ENCODE data around the gene SHC2.
A peak's percentile ranks its signal among the peaks of the same experiment; 100 is the strongest.
"Not testable (repeated sequence)": the region's sequence is repeated elsewhere in the genome, so short reads cannot be mapped to it uniquely, and the experiment has no call there.

SHC2 gene

GRCh38 chr19:382578-382977 is 78.3 kb downstream of the SHC2 start:
- peak; percentile 83 for TF ChIP-seq SP7 (tag by site-specific recombination; IDR thresholded peaks at IDR 0.05)
- H3K27ac ChIP-seq (ENCODE audit: extremely low read depth, low read depth, low read length); H3K36me3 ChIP-seq (ENCODE audit: control insufficient read depth in 2 of 2, insufficient read depth in 1 of 2, low read length in 2 of 2); H3K4me1 ChIP-seq (ENCODE audit: control insufficient read depth, insufficient read depth, low read length); H3K4me3 ChIP-seq (ENCODE audit: low read depth, low read length); H3K9me3 ChIP-seq (ENCODE audit: control insufficient read depth, insufficient read depth, low read depth, low read length): not testable (repeated sequence)
- CTCF ChIA-PET: interaction anchor here (1.1 to 2.4 kb wide), 2 partner anchors 124 to 128 kb away, joined by 3 to 9 read pairs; no protein-coding TSS in a partner anchor
- POLR2A ChIA-PET: interaction anchor here (0.5 kb wide), 1 partner anchor 36 kb away, joined by 4 read pairs; no protein-coding TSS in a partner anchor

DNA sequence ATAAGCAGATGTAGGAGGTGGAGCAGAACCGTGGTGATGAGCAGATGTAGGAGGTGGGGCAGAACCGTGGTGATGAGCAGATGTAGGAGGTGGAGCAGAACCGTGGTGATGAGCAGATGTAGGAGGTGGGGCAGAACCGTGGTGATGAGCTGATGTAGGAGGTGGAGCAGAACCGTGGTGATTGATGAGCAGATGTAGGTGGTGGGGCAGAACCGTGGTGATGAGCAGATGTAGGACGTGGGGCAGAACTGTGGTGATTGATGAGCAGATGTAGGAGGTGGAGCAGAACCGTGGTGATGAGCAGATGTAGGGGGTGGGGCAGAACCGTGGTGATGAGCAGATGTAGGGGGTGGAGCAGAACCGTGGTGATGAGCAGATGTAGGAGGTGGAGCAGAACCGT is 78.9 kb downstream of the SHC2 start:
- H3K4me1 ChIP-seq (ENCODE audit: control insufficient read depth, insufficient read depth, low read length); H3K27ac ChIP-seq (ENCODE audit: extremely low read depth, low read depth, low read length); H3K4me3 ChIP-seq (ENCODE audit: low read depth, low read length); H3K9me3 ChIP-seq (ENCODE audit: control insufficient read depth, insufficient read depth, low read depth, low read length); H3K36me3 ChIP-seq (ENCODE audit: control insufficient read depth in 2 of 2, insufficient read depth in 1 of 2, low read length in 2 of 2): not testable (repeated sequence)
- TF ChIP-seq ZFHX2 (tag by site-specific recombination; conservative IDR thresholded peaks at IDR 0.05) (peak; percentile 23; the same call in 1 of the 2 replicates), EGR2 (tag by site-specific recombination; IDR thresholded peaks at IDR 0.05; ENCODE audit: low read depth) (peak; percentile 40; the same call in 1 of the 2 replicates)
- ChIA-PET CTCF (interaction anchor here (1.1 kb wide), 1 partner anchor 129 kb away, joined by 3 read pairs; no protein-coding TSS in a partner anchor), POLR2A (interaction anchor here (0.5 kb wide), 1 partner anchor 36 kb away, joined by 4 read pairs; no protein-coding TSS in a partner anchor)

- H3K4me3 ChIP-seq (ENCODE audit: low read depth, low read length); H3K27ac ChIP-seq (ENCODE audit: extremely low read depth, low read depth, low read length); CTCF ChIA-PET; H3K4me1 ChIP-seq (ENCODE audit: control insufficient read depth, insufficient read depth, low read length); H3K9me3 ChIP-seq (ENCODE audit: control insufficient read depth, insufficient read depth, low read depth, low read length); H3K36me3 ChIP-seq (ENCODE audit: control insufficient read depth in 2 of 2, insufficient read depth in 1 of 2, low read length in 2 of 2): not testable (repeated sequence)
- POLR2A ChIA-PET: interaction anchor here (0.6 kb wide), 1 partner anchor 82 kb away, joined by 3 read pairs; no protein-coding TSS in a partner anchor
These were observed 80.1 kb downstream of the SHC2 start for GRCh38 chr19:380618-381219.

DNA sequence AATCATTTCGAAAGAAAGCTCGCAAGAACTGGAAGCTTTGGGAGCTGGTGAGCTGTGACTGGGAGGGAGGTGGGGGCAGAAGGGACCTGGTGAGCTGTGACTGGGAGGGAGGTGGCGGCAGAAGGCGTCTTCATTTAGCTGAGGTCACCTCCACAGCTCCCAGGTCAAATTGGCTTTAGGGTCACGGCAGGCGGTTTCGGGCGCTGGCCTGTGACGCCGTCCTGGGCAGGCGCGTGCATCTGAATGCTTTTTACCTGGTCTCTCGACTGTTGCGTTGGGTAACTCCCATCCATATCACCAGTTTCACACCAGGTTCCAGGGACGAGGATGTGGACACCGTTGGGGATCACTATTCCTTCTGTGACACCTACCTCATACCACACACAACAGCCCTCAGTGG is 81.0 kb downstream of the SHC2 start:
- no peaks in the 10 kb centered on the region for H3K36me3 ChIP-seq (ENCODE audit: control insufficient read depth in 2 of 2, insufficient read depth in 1 of 2, low read length in 2 of 2)
- ChIA-PET CTCF (interaction anchor here (0.6 kb wide), 2 partner anchors 108 to 370 kb away, joined by 4 to 5 read pairs; no protein-coding TSS in a partner anchor), POLR2A (no interaction called here)
- no peaks in the 10 kb centered on the region; the same call in 1 of the 2 replicates for H3K4me1 ChIP-seq (ENCODE audit: control insufficient read depth, insufficient read depth, low read length)
- H3K27ac ChIP-seq (ENCODE audit: extremely low read depth, low read depth, low read length): no peak overlapping the region
- TF ChIP-seq ZNF664 (tag by site-specific recombination; IDR thresholded peaks at IDR 0.05): no peak
- TF ChIP-seq ZNF114 (tag by site-specific recombination; IDR thresholded peaks at IDR 0.05): no peak
- no peak for TF ChIP-seq HOXC10 (CRISPR knock-in tag; IDR thresholded peaks at IDR 0.05)
- TF ChIP-seq ATF2 (tag by site-specific recombination; IDR thresholded peaks at IDR 0.05; ENCODE audit: low read depth): no peak
- no peak for TF ChIP-seq ZBTB11 (tag by site-specific recombination; conservative IDR thresholded peaks at IDR 0.05; ENCODE audit: low read depth)
- no peak for TF ChIP-seq RBAK (tag by site-specific recombination; IDR thresholded peaks at IDR 0.05)
- TF ChIP-seq, protein P1, sequence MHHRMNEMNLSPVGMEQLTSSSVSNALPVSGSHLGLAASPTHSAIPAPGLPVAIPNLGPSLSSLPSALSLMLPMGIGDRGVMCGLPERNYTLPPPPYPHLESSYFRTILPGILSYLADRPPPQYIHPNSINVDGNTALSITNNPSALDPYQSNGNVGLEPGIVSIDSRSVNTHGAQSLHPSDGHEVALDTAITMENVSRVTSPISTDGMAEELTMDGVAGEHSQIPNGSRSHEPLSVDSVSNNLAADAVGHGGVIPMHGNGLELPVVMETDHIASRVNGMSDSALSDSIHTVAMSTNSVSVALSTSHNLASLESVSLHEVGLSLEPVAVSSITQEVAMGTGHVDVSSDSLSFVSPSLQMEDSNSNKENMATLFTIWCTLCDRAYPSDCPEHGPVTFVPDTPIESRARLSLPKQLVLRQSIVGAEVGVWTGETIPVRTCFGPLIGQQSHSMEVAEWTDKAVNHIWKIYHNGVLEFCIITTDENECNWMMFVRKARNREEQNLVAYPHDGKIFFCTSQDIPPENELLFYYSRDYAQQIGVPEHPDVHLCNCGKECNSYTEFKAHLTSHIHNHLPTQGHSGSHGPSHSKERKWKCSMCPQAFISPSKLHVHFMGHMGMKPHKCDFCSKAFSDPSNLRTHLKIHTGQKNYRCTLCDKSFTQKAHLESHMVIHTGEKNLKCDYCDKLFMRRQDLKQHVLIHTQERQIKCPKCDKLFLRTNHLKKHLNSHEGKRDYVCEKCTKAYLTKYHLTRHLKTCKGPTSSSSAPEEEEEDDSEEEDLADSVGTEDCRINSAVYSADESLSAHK (tag by site-specific recombination; IDR thresholded peaks at IDR 0.05): no peak
- no peak for TF ChIP-seq ZNF776 (tag by site-specific recombination; IDR thresholded peaks at IDR 0.05; ENCODE audit: borderline replicate concordance)
- TF ChIP-seq ZNF292 (tag by site-specific recombination; IDR thresholded peaks at IDR 0.05; ENCODE audit: borderline replicate concordance, low read depth): no peak
- no peak for TF ChIP-seq ZNF10 (tag by site-specific recombination; IDR thresholded peaks at IDR 0.05)
- no peak overlapping the region for H3K4me3 ChIP-seq (ENCODE audit: low read depth, low read length)
- no peaks in the 10 kb centered on the region for H3K9me3 ChIP-seq (ENCODE audit: control insufficient read depth, insufficient read depth, low read depth, low read length)

All from HEK293 (cell line).